HepG2 (cell line): ENCODE measurements around the gene SURF6.

Experiments used
- CCAR2 ChIP-seq: fragments of 200-400 bp; formaldehyde crosslinking; optimal IDR thresholded peaks from 2 replicates; pipeline ENCODE3; 2018; ENCODE audit warnings: low read depth, mild to moderate bottlenecking, low read length, moderate library complexity
- CTCF ChIP-seq: sonication (generic); formaldehyde crosslinking; IDR thresholded peaks from 2 replicates; pipeline ENCODE4 v1.5.0; 2020; ENCODE audit warnings: mild to moderate bottlenecking, missing genetic modification reagents, moderate library complexity
- MYC ChIP-seq: sonication (generic); formaldehyde crosslinking; IDR thresholded peaks from 2 replicates; pipeline ENCODE4 v1.9.0; 2021; ENCODE audit warnings: missing genetic modification reagents, borderline replicate concordance
- SETDB1 ChIP-seq: sonication (generic); formaldehyde crosslinking; IDR thresholded peaks from 2 replicates; pipeline ENCODE4 v1.5.1; 2020; ENCODE audit warnings: missing genetic modification reagents, mild to moderate bottlenecking, borderline replicate concordance
- SNRNP70 ChIP-seq: fragments of 200-400 bp; formaldehyde crosslinking; IDR thresholded peaks from 2 replicates; pipeline ENCODE4 v1.6.1; 2017; ENCODE audit warnings: mild to moderate bottlenecking, low read depth, low read length, moderate library complexity
- TBX3 ChIP-seq: fragments of 450-650 bp; IDR thresholded peaks from 2 replicates; pipeline ENCODE4 v1.6.1; 2017; ENCODE audit warnings: antibody characterized with exemption, mild to moderate bottlenecking, inconsistent platforms, borderline replicate concordance
- ZNF20 ChIP-seq: sonication (generic); formaldehyde crosslinking; IDR thresholded peaks from 2 replicates; pipeline ENCODE4 v1.4.0; 2020; ENCODE audit warnings: mild to moderate bottlenecking, moderate library complexity, missing genetic modification reagents
- ZNF816 ChIP-seq: sonication (generic); formaldehyde crosslinking; IDR thresholded peaks from 2 replicates; pipeline ENCODE4 v1.8.0; 2022; ENCODE audit warnings: missing genetic modification reagents, mild to moderate bottlenecking, borderline replicate concordance

GRCh38 chr9:133384736-133385321 is 48.8 kb upstream of the SURF6 start:
- TF ChIP-seq ZNF816 (CRISPR knock-in tag): no peak
- no peak for TF ChIP-seq MYC
- no peak for TF ChIP-seq SNRNP70
- no peak for TF ChIP-seq CCAR2
- no peak for TF ChIP-seq TBX3
- TF ChIP-seq CTCF: no peak
- no peak for TF ChIP-seq ZNF20 (CRISPR knock-in tag)
- TF ChIP-seq SETDB1 (CRISPR knock-in tag): no peak
